ENCODE results near the gene RNASEH2A. TPM values are rescaled to one million over a fixed set of nuclear protein-coding genes. Genes with fewer than 3 reads are reported as not detected.

The RNASEH2A gene
- total and polyA plus RNA-seq, 2 of the 4 experiments (the other 2 are of a cell fraction): 34.9 to 44.6 TPM

- 0% methylated on average over 19 of the region's 56 CpGs; no CpG with 5 or more reads in 1 of the 2 experiments for WGBS, 2 experiments (ENCODE audit: extremely low coverage in 2 of 2, insufficient read length in 1 of 2)
- Histone ChIP-seq H3K56ac (ENCODE audit: extremely low read depth, insufficient read depth, low read length) (peak overlapping the region; percentile 89), H2BK15ac (ENCODE audit: low read depth, low read length) (peak overlapping the region; percentile 87; the same call in 1 of the 3 replicates), H2AK9ac (replicated peaks; ENCODE audit: low read depth, low read length, poor library complexity) (peak overlapping the region; percentile 95), H3K23ac (ENCODE audit: low read depth, low read length) (peak overlapping the region; percentile 98), H3K36me3 (ENCODE audit: control insufficient read depth, insufficient read depth, low read length) (no peaks in the 10 kb centered on the region), H2AFZ (replicated peaks; ENCODE audit: low read length, poor library complexity) (peak overlapping the region; percentile 81), H2AK5ac (ENCODE audit: low read depth, low read length) (peak overlapping the region; percentile 85), H4K91ac (ENCODE audit: insufficient read depth, low read depth, low read length) (peak overlapping the region; percentile 91), H3K4ac (ENCODE audit: low read depth, low read length) (peak overlapping the region; percentile 97), H3K14ac (replicated peaks; ENCODE audit: low read depth, low read length) (peak overlapping the region; percentile 72), H4K20me1 (ENCODE audit: insufficient read depth, low read length) (peaks cover 20% of the 10 kb centered on the region), H3K79me1 (ENCODE audit: low read depth in 1 of 2, low read length in 2 of 2) (peaks cover 0 to 39% of the 10 kb centered on the region in 2 experiments; a peak in 2 of 4 replicates), H3K9me3 (ENCODE audit: control insufficient read depth, insufficient read depth, low read length) (no peaks in the 10 kb centered on the region), H3K9ac (ENCODE audit: low read depth, low read length) (peak overlapping the region; percentile 63), H3K18ac (ENCODE audit: low read depth, low read length) (peak overlapping the region; percentile 6), H3K27me3 (ENCODE audit: control insufficient read depth, insufficient read depth, low read length) (no peaks in the 10 kb centered on the region), H4K5ac (ENCODE audit: low read depth, low read length) (peak overlapping the region; percentile 44), H3K4me1 (ENCODE audit: control insufficient read depth, insufficient read depth, low read length) (peaks cover 27% of the 10 kb centered on the region), H4K8ac (ENCODE audit: low read depth in 2 of 2, low read length in 2 of 2) (peak overlapping the region; percentile 45 to 92), H2BK20ac (ENCODE audit: low read depth, low read length) (peak overlapping the region; percentile 57), H2BK120ac (ENCODE audit: low read depth, low read length) (peak overlapping the region; percentile 84), H3K4me2 (ENCODE audit: low read depth, low read length) (peak overlapping the region; percentile 80), H3K4me3 (ENCODE audit: insufficient read depth, low read depth, low read length) (peak overlapping the region; percentile 39), H3K9me1 (ENCODE audit: insufficient read depth, low read length) (peaks cover 6% of the 10 kb centered on the region), H3K27ac (ENCODE audit: insufficient read depth, low read length) (peak overlapping the region; percentile 89), H2BK5ac (ENCODE audit: low read depth, low read length, poor library complexity, severe bottlenecking) (peak overlapping the region; percentile 91)
- no TSS peak for BruUV-seq (replicated peaks)
- ChIA-PET POLR2A (ENCODE audit: unreplicated experiment) (interaction anchor here (0.6 kb wide), 1 partner anchor 46 kb away, joined by 3 read pairs; no protein-coding TSS in a partner anchor), CTCF (no interaction called here)
- intact Hi-C loops (cut with micrococcal nuclease) (no loop called here), in situ Hi-C loops (cut with MboI; ENCODE audit: low sequenced_read_pairs) (loop anchor here (25.0 kb wide), 1 partner anchor 1047 kb away; no protein-coding TSS in a partner anchor), dilution Hi-C loops (cut with HindIII; ENCODE audit: low sequenced_read_pairs, unreplicated experiment) (no loop called here)
- ATAC-seq (ENCODE audit: low read depth) (peak; percentile 60), DNase-seq (peak; percentile 93)
- TF ChIP-seq MAZ (IDR thresholded peaks at IDR 0.05; ENCODE audit: borderline replicate concordance, low read depth, low read length) (peak; percentile 91), RFX5 (IDR thresholded peaks at IDR 0.05; ENCODE audit: low read depth, low read length) (peak; percentile 51; the same call in 1 of the 2 replicates), RAD21 (IDR thresholded peaks at IDR 0.05; ENCODE audit: low read length) (no peak), SMC3 (IDR thresholded peaks at IDR 0.05; ENCODE audit: low read depth, low read length) (no peak), CEBPB (IDR thresholded peaks at IDR 0.05; ENCODE audit: low read depth, low read length) (peak; percentile 98), CHD1 (IDR thresholded peaks at IDR 0.05; ENCODE audit: low read depth, low read length) (peak; percentile 80; the same call in 1 of the 2 replicates), MAFK (IDR thresholded peaks at IDR 0.05; ENCODE audit: low read depth, low read length) (no peak), USF2 (IDR thresholded peaks at IDR 0.05; ENCODE audit: low read depth, low read length) (no peak), NFE2L2 (IDR thresholded peaks at IDR 0.05; ENCODE audit: low read depth, low read length) (no peak), RCOR1 (IDR thresholded peaks at IDR 0.05; ENCODE audit: insufficient replicate concordance, low read length) (no peak), MXI1 (IDR thresholded peaks at IDR 0.05; ENCODE audit: borderline replicate concordance, low read depth, low read length) (no peak), ELK1 (IDR thresholded peaks at IDR 0.05; ENCODE audit: borderline replicate concordance, low read depth, low read length) (peak; percentile 91; the same call in 1 of the 2 replicates), BHLHE40 (IDR thresholded peaks at IDR 0.05; ENCODE audit: low read depth, low read length) (peak; percentile 94), FOS (IDR thresholded peaks at IDR 0.05; ENCODE audit: low read depth, low read length) (no peak)
Measured at GRCh38 chr19:12789904-12790619, 16.3 kb upstream of the RNASEH2A start.
